CD1c-positive myeloid dendritic cell (primary cell): ENCODE results near the gene ATG16L2.
"Not testable (repeated sequence)": the region's sequence is repeated elsewhere in the genome, so short reads cannot be mapped to it uniquely, and the experiment has no call there.

Source experiments
- DNase-seq: peaks from one replicate; pipeline ENCODE4 v3.0.0-alpha.2; 2016; ENCODE audit errors: extremely low spot score

The ATG16L2 gene

DNA sequence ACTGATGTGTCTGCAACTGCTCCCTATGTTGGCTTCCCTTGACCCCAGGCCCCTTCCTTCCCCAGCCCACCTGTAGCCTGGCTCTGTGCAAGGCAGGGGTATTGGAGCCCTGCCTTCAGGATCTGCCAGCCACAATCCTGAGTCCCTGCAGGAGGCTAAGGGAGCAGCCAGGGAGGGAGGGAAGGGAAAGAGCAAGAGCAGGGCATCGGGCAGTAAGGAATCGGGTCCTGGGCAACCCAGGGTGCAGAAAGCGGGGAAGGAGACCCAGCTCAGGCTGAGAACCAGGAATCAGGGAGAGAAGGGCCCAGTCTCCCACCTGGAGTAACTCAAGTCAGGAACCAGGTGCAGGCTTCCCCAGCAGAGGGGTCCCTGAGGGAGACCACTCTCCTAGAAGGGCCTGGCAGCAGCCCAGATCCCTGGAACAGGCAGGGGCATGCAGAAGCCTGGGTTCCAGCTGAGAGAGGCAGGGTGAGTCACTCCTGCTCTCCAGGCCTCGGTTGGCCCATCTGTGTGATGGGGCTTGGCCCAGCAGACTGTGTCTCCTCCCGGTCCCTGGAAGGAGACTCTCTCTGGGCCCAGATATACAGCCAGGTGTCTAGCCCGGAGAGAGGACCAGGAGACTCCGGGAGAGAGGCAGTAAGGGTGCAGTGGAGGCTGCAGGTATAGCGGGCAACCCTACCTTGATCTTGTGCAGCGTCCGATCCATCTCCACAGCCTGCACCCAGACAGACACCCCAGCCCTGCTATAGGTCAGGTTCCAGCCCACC, 33.7 kb upstream of the ATG16L2 start:
- DNase-seq, result no peak

GRCh38 chr11:72781063-72781312, 33.2 kb upstream of the ATG16L2 start:
- no peak for DNase-seq

GRCh38 chr11:72781313-72782080, 32.7 kb upstream of the ATG16L2 start:
- DNase-seq, result peak; percentile 35

GRCh38 chr11:72782081-72782920, 31.9 kb upstream of the ATG16L2 start:
- no peak for DNase-seq

DNA sequence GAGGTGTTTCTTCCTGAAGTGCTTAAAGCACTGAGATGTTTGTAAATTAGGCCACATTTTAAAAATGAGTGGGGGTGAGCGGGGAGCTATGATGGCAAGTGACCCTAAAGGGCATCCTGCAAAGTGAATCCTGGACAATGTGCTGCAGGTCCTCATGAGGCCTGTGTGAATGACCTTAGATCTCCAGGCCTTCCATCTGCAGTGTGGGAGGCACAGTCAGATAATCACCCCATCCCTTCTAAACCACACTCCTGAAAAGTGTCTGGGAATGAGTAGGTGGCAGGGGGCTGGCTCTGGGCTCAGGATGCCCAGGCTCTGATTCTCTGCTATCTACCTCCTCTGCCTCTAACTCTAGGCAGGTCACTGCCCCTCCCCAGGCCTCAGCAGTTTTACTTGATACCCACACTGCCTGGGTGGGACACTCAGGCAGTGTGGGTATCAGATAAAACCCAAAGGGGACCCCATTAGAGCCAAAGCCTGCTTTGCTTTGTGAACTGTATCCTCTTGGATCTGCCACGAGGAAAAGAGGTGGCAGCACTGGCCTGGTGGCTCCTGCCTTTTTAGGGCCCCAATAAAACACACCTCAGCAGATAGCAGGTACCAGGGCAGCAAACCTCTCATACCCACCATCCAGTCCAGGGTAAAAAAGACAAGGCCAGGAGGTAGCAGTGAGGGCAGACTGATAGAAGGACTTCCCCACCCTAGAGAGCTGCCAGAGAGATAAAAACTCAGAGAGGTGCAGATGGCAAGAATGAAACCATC, 30.9 kb upstream of the ATG16L2 start:
- DNase-seq, result no peak

DNA sequence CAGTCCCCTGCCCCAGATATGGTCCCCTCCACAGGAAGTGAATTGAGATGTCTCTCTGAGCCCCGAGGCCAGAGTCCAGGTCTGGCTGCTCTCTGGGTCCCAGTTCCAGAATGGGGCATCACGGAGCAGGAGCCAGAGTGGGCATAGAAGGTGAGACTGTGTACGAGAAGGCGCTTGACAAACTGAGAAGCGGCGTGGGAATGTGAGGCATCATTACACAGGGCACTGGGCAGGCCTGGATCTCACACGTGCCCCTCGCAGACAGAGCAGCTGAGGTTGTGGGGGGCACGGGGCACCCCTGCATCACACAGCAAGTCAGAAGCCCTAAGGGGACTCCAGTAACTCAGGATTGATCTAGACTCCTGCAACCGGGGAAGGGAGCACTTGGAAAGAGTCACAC, 29.5 kb upstream of the ATG16L2 start:
- no peak for DNase-seq

DNA sequence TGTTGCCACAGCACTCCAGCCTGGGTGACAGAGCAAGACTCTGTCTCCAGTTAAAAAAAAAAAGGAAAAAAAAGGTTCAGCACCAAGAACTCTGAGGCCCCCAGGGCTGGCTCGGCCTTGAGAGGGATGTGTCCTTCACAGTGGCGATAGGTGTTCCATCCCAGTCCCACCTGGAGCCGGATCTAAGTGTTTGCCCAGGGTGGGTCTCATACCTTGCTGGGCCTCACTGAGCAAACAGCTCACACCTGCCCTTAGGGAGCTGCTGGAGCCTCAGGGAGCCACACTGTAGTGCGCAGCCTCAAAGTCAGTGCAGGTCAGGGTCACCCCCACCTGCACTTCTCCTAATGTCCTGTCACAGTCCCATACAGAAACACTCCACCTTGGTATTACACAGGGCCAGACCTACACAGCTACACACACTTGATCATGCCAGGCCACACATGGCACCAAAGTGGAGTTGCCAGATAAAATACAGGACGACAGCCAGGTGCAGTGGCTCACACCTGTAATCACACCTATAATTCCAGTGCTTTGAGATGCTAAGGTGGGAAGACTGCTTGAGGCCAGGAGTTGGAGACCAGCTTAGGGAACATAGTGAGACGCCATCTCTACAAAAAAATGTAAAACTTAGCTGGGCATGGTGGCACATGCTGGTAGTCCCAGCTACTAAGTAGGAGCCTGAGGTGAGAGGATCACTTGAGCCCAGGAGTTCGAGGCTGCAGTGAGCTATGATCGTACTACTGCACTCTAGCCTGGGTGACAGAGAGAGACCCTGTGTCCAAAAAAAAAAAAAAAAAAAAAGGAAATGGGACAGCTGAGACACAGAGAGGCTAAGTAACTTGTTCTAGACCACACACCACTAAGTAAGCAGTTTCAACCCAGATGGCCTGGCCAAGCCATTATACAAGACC, 27.7 kb upstream of the ATG16L2 start:
- DNase-seq, result no peak

DNA sequence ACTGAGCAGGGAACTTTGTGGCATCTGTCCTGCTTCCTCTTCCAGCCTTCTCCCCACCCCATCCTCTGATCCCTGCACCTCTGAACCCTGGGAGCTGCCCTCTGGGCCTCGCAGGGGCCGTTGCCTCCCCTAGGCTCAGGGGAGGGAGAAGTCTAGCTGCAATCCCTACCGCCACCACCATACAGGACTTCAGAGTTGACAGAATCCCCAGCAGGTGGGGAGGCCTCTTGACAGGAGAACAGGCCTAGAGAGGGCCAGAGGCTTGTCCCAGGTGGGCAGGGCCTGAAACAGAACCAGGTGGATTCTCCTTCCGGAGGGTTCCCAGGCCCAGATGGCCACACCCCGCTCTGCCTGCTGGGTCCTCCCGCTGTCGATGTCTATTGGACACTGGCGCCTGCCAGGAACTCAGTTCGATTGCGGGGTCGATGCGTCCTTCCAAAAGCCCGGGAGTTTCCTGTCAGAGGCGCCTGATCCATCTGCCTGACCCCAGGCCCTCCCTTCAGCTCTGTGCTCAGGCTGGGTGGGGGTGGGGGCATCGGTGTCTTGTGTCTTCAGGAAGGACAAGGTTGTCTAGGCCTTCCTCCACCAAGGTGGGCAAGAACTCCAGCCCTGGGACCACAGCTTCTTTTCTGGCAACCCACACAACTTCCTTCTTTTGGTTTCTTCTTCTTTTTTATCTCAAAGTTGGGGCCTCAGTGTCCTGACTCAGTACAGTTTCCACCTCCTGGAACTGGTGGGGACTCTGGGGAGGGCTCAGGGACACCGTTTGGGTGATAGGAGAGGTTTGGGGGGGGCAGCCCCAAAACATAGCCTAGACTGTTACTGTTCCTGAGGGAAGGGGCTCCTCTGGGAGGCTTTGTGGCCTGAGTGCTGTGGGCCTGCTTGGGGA, 26.8 kb upstream of the ATG16L2 start:
- peak; percentile 73 for DNase-seq

- DNase-seq, result peak; percentile 53
Observed at GRCh38 chr11:72788241-72788640, 26.0 kb upstream of the ATG16L2 start.

- no peak for DNase-seq
Observed at GRCh38 chr11:72789493-72790131, 24.6 kb upstream of the ATG16L2 start.

- DNase-seq, result not testable (repeated sequence)
Observed at GRCh38 chr11:72791228-72791627, 23.0 kb upstream of the ATG16L2 start.

GRCh38 chr11:72792437-72793021, 21.7 kb upstream of the ATG16L2 start:
- no peak for DNase-seq

GRCh38 chr11:72793076-72793424, 21.2 kb upstream of the ATG16L2 start:
- DNase-seq, result peak; percentile 38

GRCh38 chr11:72793425-72794367, 20.5 kb upstream of the ATG16L2 start, which contains the start of gene STARD10:
STARD10 (minus strand) TSS chr11:72794047; CDS start chr11:72781181, 12,866 bp downstream.
- peak; percentile 99 for DNase-seq

DNA sequence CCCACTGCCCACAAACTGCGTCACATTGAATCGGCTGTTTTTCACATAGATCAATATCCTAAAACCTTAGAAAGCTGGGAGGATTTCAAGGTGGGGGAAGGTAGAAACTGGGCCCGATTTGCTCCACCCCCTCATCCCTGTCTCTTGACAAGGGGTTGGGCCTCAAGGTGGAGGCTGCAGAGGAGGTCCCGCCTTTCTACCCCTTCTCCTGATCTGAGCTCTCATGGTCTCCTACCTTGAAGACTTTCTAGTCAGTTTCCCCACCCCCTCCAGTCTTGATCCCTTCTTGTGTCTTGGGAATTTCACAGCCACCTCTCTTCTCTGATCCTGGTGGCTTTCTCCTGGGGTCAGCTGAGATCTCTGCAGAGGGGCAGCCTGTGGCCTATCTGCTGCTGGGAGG, 15.8 kb upstream of the ATG16L2 start:
- no peak for DNase-seq

GRCh38 chr11:72799441-72799840, 14.8 kb upstream of the ATG16L2 start:
- no peak for DNase-seq

DNA sequence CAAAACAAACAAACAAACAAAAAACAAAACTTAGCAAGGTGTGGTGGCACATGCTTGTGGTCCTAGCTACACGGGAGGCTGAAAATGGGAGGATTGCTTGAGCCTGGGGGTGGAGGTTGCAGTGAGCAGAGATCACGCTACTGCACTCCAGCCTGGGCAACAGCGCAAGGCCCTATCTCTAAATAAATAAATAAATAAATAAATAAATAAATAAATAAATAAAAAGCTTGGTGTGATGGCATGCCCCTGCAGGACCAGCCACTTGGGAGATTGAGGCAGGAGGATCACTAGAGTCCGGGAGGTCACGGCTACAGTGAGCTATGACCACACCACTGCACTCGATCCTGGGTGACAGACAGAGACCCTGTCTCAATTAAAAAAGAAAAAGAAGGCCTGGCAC, 11.4 kb upstream of the ATG16L2 start:
- no peak for DNase-seq

- peak; percentile 87 for DNase-seq
Observed at GRCh38 chr11:72805216-72805615, 9.0 kb upstream of the ATG16L2 start.
